ENCODE results near the gene RAB5B. TPM values are rescaled to one million over a fixed set of nuclear protein-coding genes. Genes with fewer than 3 reads are reported as not detected.
A peak's percentile ranks its signal among the peaks of the same experiment; 100 is the strongest.

The RAB5B gene
- total and polyA plus RNA-seq, 7 donors: 82.8 to 113 (median 101) TPM

- Histone ChIP-seq H3K4me3 (no peak overlapping the region), H3K4me1 (peaks cover 0 to 34% (median 24%) of the 10 kb centered on the region in 4 donors), H3K9me3 (no peaks in the 10 kb centered on the region), H3K36me3 (peaks cover 0 to 3% (median 0%) of the 10 kb centered on the region in 4 donors), H3K27ac (no peak overlapping the region), H3K27me3 (no peaks in the 10 kb centered on the region)
- no peak for DNase-seq
- WGBS, 2 donors: 82 to 96% methylated on average over 1 of the region's 1 CpG
- intact Hi-C loops (cut with DNase I): no loop called here
- TF ChIP-seq POLR2AphosphoS5 (IDR thresholded peaks at IDR 0.05) (no peak), POLR2A (IDR thresholded peaks at IDR 0.05) (no peak), CTCF (IDR thresholded peaks at IDR 0.05) (no peak), EP300 (IDR thresholded peaks at IDR 0.05) (no peak)
Measured at GRCh38 chr12:55934773-55935172, 39.1 kb upstream of the RAB5B start.

- Histone ChIP-seq H3K27ac (peak overlapping the region; percentile 27 to 61 (median 36)), H3K4me1 (peaks cover 0 to 30% (median 28%) of the 10 kb centered on the region in 4 donors), H3K9me3 (no peaks in the 10 kb centered on the region), H3K4me3 (peak overlapping the region in 3 of 4 donors; percentile 17 to 41 (median 17)), H3K36me3 (peaks cover 0 to 3% (median 0%) of the 10 kb centered on the region in 4 donors), H3K27me3 (no peaks in the 10 kb centered on the region)
- TF ChIP-seq EP300 (IDR thresholded peaks at IDR 0.05): no peak
- TF ChIP-seq POLR2AphosphoS5 (IDR thresholded peaks at IDR 0.05): peak in 1 of 4 donors; percentile 30
- intact Hi-C loops (cut with DNase I): no loop called here
- WGBS, 2 donors: 60 to 87% methylated on average over 26 of the region's 26 CpGs
- DNase-seq: peak; percentile 78
Measured at GRCh38 chr12:55935738-55936151, 38.1 kb upstream of the RAB5B start.

GRCh38 chr12:55937981-55938380, 35.9 kb upstream of the RAB5B start:
- no peak for DNase-seq
- intact Hi-C loops (cut with DNase I): no loop called here

DNA sequence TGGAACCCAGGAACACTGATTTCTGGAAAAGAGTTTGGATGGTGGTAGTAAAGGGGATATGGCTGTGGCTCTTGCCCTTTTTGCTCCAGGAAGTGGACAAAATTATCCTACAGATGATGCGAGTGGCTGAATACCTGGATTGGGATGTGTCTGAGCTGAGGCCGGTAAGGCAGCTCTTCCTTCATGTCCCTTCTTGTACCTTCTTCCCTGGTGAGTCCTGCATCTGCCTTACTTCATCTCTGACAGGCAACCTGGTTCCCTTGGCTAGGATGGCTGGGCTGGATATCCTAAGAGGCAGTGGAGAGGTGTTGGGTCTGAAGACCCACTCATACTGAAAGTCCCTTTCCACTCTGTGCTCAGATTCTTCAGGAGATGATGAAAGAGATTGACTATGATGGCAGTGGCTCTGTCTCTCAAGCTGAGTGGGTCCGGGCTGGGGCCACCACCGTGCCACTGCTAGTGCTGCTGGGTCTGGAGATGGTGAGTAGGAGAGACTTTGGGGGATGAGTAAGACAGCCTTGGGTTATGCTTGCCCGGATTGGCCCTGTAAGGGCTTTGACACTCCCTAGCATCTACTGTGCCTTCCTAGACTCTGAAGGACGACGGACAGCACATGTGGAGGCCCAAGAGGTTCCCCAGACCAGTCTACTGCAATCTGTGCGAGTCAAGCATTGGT, 34.9 kb upstream of the RAB5B start:
- Histone ChIP-seq H3K27ac (no peak overlapping the region), H3K27me3 (no peaks in the 10 kb centered on the region), H3K36me3 (peaks cover 0 to 16% (median 2%) of the 10 kb centered on the region in 4 donors), H3K9me3 (no peaks in the 10 kb centered on the region), H3K4me1 (peaks cover 0 to 13% (median 7%) of the 10 kb centered on the region in 4 donors), H3K4me3 (no peak overlapping the region)
- 91 to 95% methylated on average over 8 of the region's 8 CpGs for WGBS, 2 donors
- no peak for DNase-seq
- intact Hi-C loops (cut with DNase I): no loop called here
- TF ChIP-seq POLR2AphosphoS5 (IDR thresholded peaks at IDR 0.05) (no peak), CTCF (IDR thresholded peaks at IDR 0.05) (no peak), POLR2A (IDR thresholded peaks at IDR 0.05) (no peak), EP300 (IDR thresholded peaks at IDR 0.05) (no peak)

More at GRCh38 chr12:55937981-55938380, 35.9 kb upstream of the RAB5B start:
- H3K9me3 ChIP-seq: no peaks in the 10 kb centered on the region
- H3K36me3 ChIP-seq: peaks cover 0 to 7% (median 2%) of the 10 kb centered on the region in 4 donors
- H3K4me3 ChIP-seq: no peak overlapping the region
- TF ChIP-seq POLR2AphosphoS5 (IDR thresholded peaks at IDR 0.05): no peak
- TF ChIP-seq CTCF (IDR thresholded peaks at IDR 0.05): no peak
- no peak for TF ChIP-seq POLR2A (IDR thresholded peaks at IDR 0.05)
- TF ChIP-seq EP300 (IDR thresholded peaks at IDR 0.05): no peak
- WGBS, 2 donors: 87 to 95% methylated on average over 2 of the region's 2 CpGs
- peaks cover 0 to 13% (median 12%) of the 10 kb centered on the region in 4 donors for H3K4me1 ChIP-seq
- no peaks in the 10 kb centered on the region for H3K27me3 ChIP-seq
- H3K27ac ChIP-seq: no peak overlapping the region

- intact Hi-C loops (cut with DNase I): loop anchor here (1.0 kb wide), 1 partner anchor 201 kb away; no protein-coding TSS in a partner anchor
- H3K9me3 ChIP-seq: no peaks in the 10 kb centered on the region
- H3K4me3 ChIP-seq: peak overlapping the region in 3 of 4 donors; percentile 10 to 19 (median 19)
- H3K27me3 ChIP-seq: no peaks in the 10 kb centered on the region
- peaks cover 0 to 12% (median 7%) of the 10 kb centered on the region in 4 donors for H3K4me1 ChIP-seq
- peak overlapping the region; percentile 14 to 59 (median 54) for H3K27ac ChIP-seq
- peaks cover 0 to 24% (median 2%) of the 10 kb centered on the region in 4 donors for H3K36me3 ChIP-seq
- DNase-seq: peak; percentile 93
- 13 to 18% methylated on average over 18 of the region's 18 CpGs for WGBS, 2 donors
- TF ChIP-seq POLR2AphosphoS5 (IDR thresholded peaks at IDR 0.05) (no peak), CTCF (IDR thresholded peaks at IDR 0.05) (peak; percentile 78 to 90 (median 84)), EP300 (IDR thresholded peaks at IDR 0.05) (no peak)
Measured at GRCh38 chr12:55940065-55940732, 33.7 kb upstream of the RAB5B start.

Measured in sigmoid colon (tissue), 7 donors.